ENCODE measurements around the gene RUNX3. TPM values are rescaled to one million over a fixed set of nuclear protein-coding genes. Genes with fewer than 3 reads are reported as not detected.

RUNX3 gene
- total RNA-seq, 6 donors from 2014 or later, result 4.2 to 15.6 (median 10.1) TPM

DNA sequence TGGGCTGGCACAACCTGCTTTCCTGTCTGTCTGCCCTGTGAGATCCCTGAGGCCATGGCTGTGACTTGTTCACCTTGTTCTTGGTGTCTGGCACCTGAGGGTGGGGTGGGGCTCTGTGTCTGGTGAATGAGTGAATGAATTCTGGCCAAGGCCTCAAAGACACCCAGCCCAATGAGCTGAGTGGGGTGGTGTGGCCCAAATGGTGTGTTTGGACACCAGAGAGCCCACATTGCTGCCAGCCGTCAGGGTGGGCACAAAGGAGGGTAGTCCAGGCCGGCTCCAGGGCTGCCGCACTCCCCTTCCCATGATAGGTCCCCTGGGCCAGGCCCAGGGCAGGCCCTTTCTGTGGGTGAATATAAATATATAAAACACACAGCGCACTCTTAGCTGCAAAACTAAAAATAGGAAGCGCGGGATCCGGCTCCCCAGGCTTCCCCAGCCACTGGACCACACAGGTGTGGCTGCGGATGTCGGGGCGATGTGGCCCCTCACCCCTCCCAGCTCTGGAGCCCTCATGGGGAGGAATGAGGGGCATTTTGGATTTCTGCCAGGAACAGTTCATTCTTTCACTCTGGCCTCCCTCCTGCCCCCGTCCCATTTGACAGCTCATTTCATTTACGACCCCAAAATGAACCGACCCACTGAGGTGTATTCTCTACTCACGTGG, 33.3 kb downstream of the RUNX3 start:
- no peaks in the 10 kb centered on the region for H3K36me3 ChIP-seq
- no peak overlapping the region for H3K27ac ChIP-seq
- DNase-seq (peak; percentile 14 to 51), ATAC-seq (ENCODE audit: low FRiP score in 2 of 2) (no peak)
- H3K4me3 ChIP-seq, result no peak overlapping the region
- no peaks in the 10 kb centered on the region for H3K27me3 ChIP-seq
- peaks cover 0 to 9% (median 0%) of the 10 kb centered on the region in 4 donors for H3K4me1 ChIP-seq
- WGBS, 2 donors, result 77 to 87% methylated on average over 9 to 14 of the region's 14 CpGs
- H3K9me3 ChIP-seq, result peaks cover 0 to 6% (median 2%) of the 10 kb centered on the region in 4 donors
- TF ChIP-seq, protein P1, sequence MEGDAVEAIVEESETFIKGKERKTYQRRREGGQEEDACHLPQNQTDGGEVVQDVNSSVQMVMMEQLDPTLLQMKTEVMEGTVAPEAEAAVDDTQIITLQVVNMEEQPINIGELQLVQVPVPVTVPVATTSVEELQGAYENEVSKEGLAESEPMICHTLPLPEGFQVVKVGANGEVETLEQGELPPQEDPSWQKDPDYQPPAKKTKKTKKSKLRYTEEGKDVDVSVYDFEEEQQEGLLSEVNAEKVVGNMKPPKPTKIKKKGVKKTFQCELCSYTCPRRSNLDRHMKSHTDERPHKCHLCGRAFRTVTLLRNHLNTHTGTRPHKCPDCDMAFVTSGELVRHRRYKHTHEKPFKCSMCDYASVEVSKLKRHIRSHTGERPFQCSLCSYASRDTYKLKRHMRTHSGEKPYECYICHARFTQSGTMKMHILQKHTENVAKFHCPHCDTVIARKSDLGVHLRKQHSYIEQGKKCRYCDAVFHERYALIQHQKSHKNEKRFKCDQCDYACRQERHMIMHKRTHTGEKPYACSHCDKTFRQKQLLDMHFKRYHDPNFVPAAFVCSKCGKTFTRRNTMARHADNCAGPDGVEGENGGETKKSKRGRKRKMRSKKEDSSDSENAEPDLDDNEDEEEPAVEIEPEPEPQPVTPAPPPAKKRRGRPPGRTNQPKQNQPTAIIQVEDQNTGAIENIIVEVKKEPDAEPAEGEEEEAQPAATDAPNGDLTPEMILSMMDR (IDR thresholded peaks at IDR 0.05), result no peak

GRCh38 chr1:24896176-24896575, 33.9 kb downstream of the RUNX3 start:
- Histone ChIP-seq H3K27ac (no peak overlapping the region), H3K9me3 (peaks cover 0 to 6% (median 2%) of the 10 kb centered on the region in 4 donors), H3K27me3 (no peaks in the 10 kb centered on the region), H3K4me1 (peaks cover 0 to 9% (median 0%) of the 10 kb centered on the region in 4 donors), H3K36me3 (no peaks in the 10 kb centered on the region), H3K4me3 (no peak overlapping the region)
- ATAC-seq (ENCODE audit: low FRiP score in 2 of 2) (no peak), DNase-seq (peak in 1 of 2 donors; percentile 12)
- 97 to 98% methylated on average over 6 of the region's 6 CpGs for WGBS, 2 donors
- TF ChIP-seq POLR2A (IDR thresholded peaks at IDR 0.05) (no peak), EP300 (IDR thresholded peaks at IDR 0.05) (no peak), POLR2AphosphoS5 (IDR thresholded peaks at IDR 0.05) (no peak)
- TF ChIP-seq, protein P1 (IDR thresholded peaks at IDR 0.05), result no peak

DNA sequence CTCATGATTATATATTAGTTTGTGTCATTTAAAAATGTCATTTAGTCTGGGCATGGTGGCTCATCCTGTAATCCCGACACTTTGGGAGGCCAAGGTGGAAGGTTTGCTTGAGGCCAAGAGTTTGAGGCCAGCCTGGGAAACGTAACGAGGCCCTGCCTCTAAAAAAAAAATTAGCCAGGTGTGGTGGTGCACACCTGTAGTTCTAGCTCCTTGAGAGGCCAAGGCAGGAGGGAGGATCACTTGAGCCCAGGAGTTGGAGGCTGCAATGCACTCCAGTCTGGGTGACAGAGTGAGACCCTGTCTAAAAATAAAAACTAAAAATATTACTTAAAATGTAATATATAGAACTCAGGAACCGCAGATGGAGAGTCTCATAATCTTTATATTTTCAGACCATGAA, 34.6 kb downstream of the RUNX3 start:
- TF ChIP-seq EP300 (IDR thresholded peaks at IDR 0.05), result no peak
- no peak for ATAC-seq (ENCODE audit: low FRiP score in 2 of 2)
- H3K36me3 ChIP-seq, result no peaks in the 10 kb centered on the region
- no peaks in the 10 kb centered on the region for H3K27me3 ChIP-seq
- no peak for DNase-seq
- H3K4me3 ChIP-seq, result no peak overlapping the region
- peaks cover 0 to 6% (median 2%) of the 10 kb centered on the region in 4 donors for H3K9me3 ChIP-seq
- H3K4me1 ChIP-seq, result peaks cover 0 to 9% (median 0%) of the 10 kb centered on the region in 4 donors
- WGBS, 2 donors, result 90% methylated on average over 4 of the region's 4 CpGs
- no peak overlapping the region for H3K27ac ChIP-seq

DNA sequence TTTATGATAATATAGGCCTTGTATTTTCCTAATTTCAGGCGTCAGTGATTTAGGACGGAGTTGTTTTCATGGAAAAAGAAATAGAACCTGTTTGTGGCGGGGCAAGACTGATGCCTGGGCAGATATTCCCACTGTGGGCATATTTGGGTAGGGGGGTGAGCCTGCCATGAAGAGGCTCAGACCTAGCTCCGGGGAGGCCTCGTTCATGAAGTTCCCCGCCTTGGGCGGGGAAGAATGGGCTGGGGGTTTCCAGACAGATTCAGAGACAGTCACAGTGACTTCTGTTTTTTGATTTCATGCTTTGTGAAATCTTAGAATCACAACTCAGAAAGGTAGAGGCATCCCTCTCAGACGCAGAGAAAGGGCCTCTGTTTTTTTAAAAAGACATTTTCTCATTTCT, 36.1 kb downstream of the RUNX3 start:
- Histone ChIP-seq H3K4me3 (no peak overlapping the region), H3K9me3 (peaks cover 0 to 6% (median 2%) of the 10 kb centered on the region in 4 donors), H3K27me3 (no peaks in the 10 kb centered on the region), H3K36me3 (no peaks in the 10 kb centered on the region), H3K4me1 (peaks cover 0 to 9% (median 0%) of the 10 kb centered on the region in 4 donors), H3K27ac (peak overlapping the region in 1 of 4 donors; percentile 30)
- TF ChIP-seq, protein P1 (IDR thresholded peaks at IDR 0.05), result no peak
- TF ChIP-seq POLR2AphosphoS5 (IDR thresholded peaks at IDR 0.05) (no peak), EP300 (IDR thresholded peaks at IDR 0.05) (no peak), POLR2A (IDR thresholded peaks at IDR 0.05) (no peak)
- ATAC-seq (ENCODE audit: low FRiP score in 2 of 2) (no peak), DNase-seq (no peak)
- WGBS, 2 donors, result 74 to 76% methylated on average over 8 of the region's 8 CpGs

GRCh38 chr1:24893431-24893830, 36.6 kb downstream of the RUNX3 start:
- H3K36me3 ChIP-seq, result no peaks in the 10 kb centered on the region
- H3K4me3 ChIP-seq, result no peak overlapping the region
- H3K9me3 ChIP-seq, result peaks cover 0 to 6% (median 2%) of the 10 kb centered on the region in 4 donors
- TF ChIP-seq POLR2A (IDR thresholded peaks at IDR 0.05) (no peak), EP300 (IDR thresholded peaks at IDR 0.05) (no peak)
- peaks cover 0 to 9% (median 0%) of the 10 kb centered on the region in 4 donors for H3K4me1 ChIP-seq
- DNase-seq (peak in 1 of 2 donors; percentile 80), ATAC-seq (ENCODE audit: low FRiP score in 2 of 2) (no peak)
- WGBS, 2 donors, result 71% methylated on average over 3 of the region's 3 CpGs
- peak overlapping the region in 1 of 4 donors; percentile 30 for H3K27ac ChIP-seq
- H3K27me3 ChIP-seq, result no peaks in the 10 kb centered on the region

Measured in upper lobe of left lung (tissue), 6 donors.